BLaER1 treated with 17β-estradiol and CSF1 and Interleukin-3, amounts not matched to agents 10 nM and 100 nM (cell line): ENCODE measurements around the gene MIPOL1.
"Not testable (repeated sequence)": the region's sequence is repeated elsewhere in the genome, so short reads cannot be mapped to it uniquely, and the experiment has no call there.

Source experiments
- H3K27ac ChIP-seq, 11 experiments: shearing (Covaris generic); formaldehyde crosslinking; 2 replicates each; pipeline ENCODE4 v1.8.1; 2022
- H3K27me3 ChIP-seq, 11 experiments: shearing (Covaris generic); formaldehyde crosslinking; 2 replicates each; pipeline ENCODE4 v1.8.1; 2022
- H3K36me3 ChIP-seq, 11 experiments: shearing (Covaris generic); formaldehyde crosslinking; 2 replicates each; pipeline ENCODE4 v1.8.1; 2022
- H3K4me1 ChIP-seq, 10 experiments: shearing (Covaris generic); formaldehyde crosslinking; 2 replicates each; pipeline ENCODE4 v1.8.1; 2022
- H3K4me2 ChIP-seq, 11 experiments: shearing (Covaris generic); formaldehyde crosslinking; 2 replicates each; pipeline ENCODE4 v1.8.1; 2022
- H3K4me3 ChIP-seq, 10 experiments: shearing (Covaris generic); formaldehyde crosslinking; 2 replicates each; pipeline ENCODE4 v1.8.1; 2022
- H3K9ac ChIP-seq, 11 experiments: shearing (Covaris generic); formaldehyde crosslinking; 2 replicates each; pipeline ENCODE4 v1.8.1; 2022
- H3K9me3 ChIP-seq, 11 experiments: shearing (Covaris generic); formaldehyde crosslinking; replicated peaks in 1 of 11; 2 replicates each; pipeline ENCODE4 v1.8.1; 2022
- H4K20me1 ChIP-seq, 11 experiments: shearing (Covaris generic); formaldehyde crosslinking; 2 replicates each; pipeline ENCODE4 v1.8.1; 2022
- Cebpa-rat ChIP-seq, 11 experiments: shearing (Covaris generic); IDR thresholded peaks; 2 replicates each; pipeline ENCODE4 v1.8.1; 2022

MIPOL1 gene

GRCh38 chr14:37185670-37186069 lies 12.1 kb upstream of the MIPOL1 start:
- TF ChIP-seq Cebpa-rat (IDR thresholded peaks at IDR 0.05): no peak
- no peaks in the 10 kb centered on the region for H4K20me1 ChIP-seq
- H3K36me3 ChIP-seq: no peaks in the 10 kb centered on the region
- no peak overlapping the region for H3K4me2 ChIP-seq
- no peaks in the 10 kb centered on the region for H3K4me1 ChIP-seq
- H3K27ac ChIP-seq: no peak overlapping the region
- H3K4me3 ChIP-seq: no peak overlapping the region
- no peaks in the 10 kb centered on the region for H3K27me3 ChIP-seq
- no peak overlapping the region for H3K9ac ChIP-seq
- 0 out of 22 replicates have a peak, but pooled peaks cover 0 to 4% (median 0%) of the 10 kb centered on the region in 11 experiments for H3K9me3 ChIP-seq

DNA sequence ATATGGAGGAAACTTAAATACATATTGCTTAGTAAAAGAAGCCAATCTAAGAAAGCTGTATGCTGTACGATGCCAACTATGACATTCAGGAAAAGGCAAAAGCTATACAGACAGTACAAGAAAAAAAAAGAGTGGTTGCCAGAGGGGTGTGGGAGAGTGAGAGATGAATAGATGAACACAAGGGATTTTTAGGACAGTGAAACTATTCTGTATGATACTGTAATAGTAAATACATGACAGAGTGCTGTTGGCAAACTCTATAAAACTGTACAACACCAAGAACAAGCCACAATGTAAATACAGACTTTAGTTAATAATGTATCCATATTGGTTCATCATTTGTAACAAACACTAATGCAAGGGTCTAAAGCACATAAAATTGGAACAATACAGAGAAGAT lies 10.9 kb upstream of the MIPOL1 start:
- H3K4me3 ChIP-seq: no peak overlapping the region
- H3K9ac ChIP-seq: no peak overlapping the region
- 0 out of 22 replicates have a peak, but pooled peaks cover 0 to 4% (median 0%) of the 10 kb centered on the region in 11 experiments for H3K9me3 ChIP-seq
- no peaks in the 10 kb centered on the region for H3K4me1 ChIP-seq
- no peak overlapping the region for H3K27ac ChIP-seq
- no peaks in the 10 kb centered on the region for H3K27me3 ChIP-seq
- H4K20me1 ChIP-seq: no peaks in the 10 kb centered on the region
- TF ChIP-seq Cebpa-rat (IDR thresholded peaks at IDR 0.05): no peak
- H3K36me3 ChIP-seq: no peaks in the 10 kb centered on the region
- H3K4me2 ChIP-seq: no peak overlapping the region

DNA sequence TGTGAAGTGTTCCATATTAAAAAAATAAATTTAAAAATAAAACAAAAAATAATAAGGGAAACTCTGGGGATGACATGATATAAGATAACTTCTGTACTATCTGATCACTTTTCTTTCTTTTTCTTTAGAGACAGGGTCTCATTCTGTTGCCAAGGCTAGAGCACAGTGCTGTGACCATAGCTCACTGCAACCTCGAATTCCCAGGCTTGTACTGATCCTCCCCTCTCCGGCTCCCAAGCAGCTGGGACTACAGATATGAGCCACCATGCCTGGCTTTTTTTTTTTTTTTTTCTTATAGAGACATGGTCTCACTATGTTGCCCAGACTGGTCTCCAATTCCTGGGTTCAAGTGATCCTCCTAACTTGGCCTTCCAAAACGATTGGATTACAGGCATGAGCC lies 10.4 kb upstream of the MIPOL1 start:
- H3K9me3 ChIP-seq: 0 out of 22 replicates have a peak, but pooled peaks cover 0 to 4% (median 0%) of the 10 kb centered on the region in 11 experiments
- TF ChIP-seq Cebpa-rat (IDR thresholded peaks at IDR 0.05): no peak
- no peak overlapping the region for H3K4me2 ChIP-seq
- H3K4me3 ChIP-seq: no peak overlapping the region
- H3K27me3 ChIP-seq: no peaks in the 10 kb centered on the region
- no peak overlapping the region for H3K27ac ChIP-seq
- H3K36me3 ChIP-seq: no peaks in the 10 kb centered on the region
- no peaks in the 10 kb centered on the region for H3K4me1 ChIP-seq
- H3K9ac ChIP-seq: no peak overlapping the region
- H4K20me1 ChIP-seq: no peaks in the 10 kb centered on the region

DNA sequence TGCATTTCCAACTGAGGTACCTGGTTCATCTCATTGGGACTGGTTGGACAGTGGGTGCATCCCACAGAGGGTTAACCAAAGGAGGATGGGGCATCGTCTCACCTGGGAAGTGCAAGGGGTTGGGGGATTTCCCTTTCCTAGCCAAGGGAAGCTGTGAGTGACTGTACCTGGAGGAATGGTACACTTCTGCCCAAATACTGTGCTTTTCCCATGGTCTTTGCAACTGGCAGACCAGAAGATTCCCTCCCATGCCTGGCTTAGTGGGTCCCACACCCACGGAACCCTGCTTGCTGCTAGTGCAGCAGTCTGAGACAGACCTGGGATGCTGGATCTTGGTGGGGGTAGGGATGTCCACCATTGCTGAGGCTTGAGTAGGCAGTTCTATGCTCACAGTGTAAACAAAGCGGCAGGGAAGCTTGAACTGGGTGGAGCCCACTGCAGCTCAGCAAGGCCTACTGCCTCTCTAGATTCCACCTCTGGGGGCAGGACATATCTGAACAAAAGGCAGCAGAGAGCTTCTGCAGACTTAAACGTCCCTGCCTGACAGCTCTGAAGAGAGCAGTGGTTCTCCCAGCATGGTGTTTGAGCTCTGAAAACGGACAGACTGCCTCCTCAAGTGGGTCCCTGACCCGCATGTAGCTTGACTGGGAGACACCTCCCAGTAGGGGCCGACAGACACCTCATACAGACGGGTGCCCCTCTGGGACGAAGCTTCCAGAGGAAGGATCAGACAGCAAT lies 9.7 kb upstream of the MIPOL1 start:
- not testable (repeated sequence) for H3K4me2 ChIP-seq, H3K9ac ChIP-seq, H3K4me3 ChIP-seq, H3K9me3 ChIP-seq, H3K4me1 ChIP-seq, H4K20me1 ChIP-seq, H3K27me3 ChIP-seq, H3K36me3 ChIP-seq, H3K27ac ChIP-seq

GRCh38 chr14:37189733-37190132 lies 8.0 kb upstream of the MIPOL1 start:
- H3K36me3 ChIP-seq, H3K9me3 ChIP-seq, H3K4me2 ChIP-seq, H3K4me3 ChIP-seq, H3K27ac ChIP-seq, H4K20me1 ChIP-seq, H3K27me3 ChIP-seq, H3K4me1 ChIP-seq, H3K9ac ChIP-seq: not testable (repeated sequence)

DNA sequence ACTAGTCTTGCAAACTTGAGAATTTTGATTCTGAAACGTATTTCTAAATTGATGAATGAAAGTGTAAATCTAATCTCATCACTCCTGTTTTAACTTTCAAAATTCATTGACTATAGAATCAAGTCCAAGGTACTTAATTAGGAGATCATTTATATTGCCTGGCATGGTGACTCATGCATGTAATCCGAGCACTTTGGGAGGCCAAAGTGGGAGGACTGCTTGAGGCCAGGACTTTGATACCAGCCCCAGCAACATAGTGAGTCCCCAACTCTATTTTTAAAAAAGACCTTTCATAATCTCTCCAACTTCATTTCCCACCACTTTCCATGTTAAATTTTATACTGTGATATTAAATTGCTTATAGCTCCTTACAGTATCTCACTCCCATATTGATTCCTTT lies 3.0 kb upstream of the MIPOL1 start:
- H3K27me3 ChIP-seq: no peaks in the 10 kb centered on the region
- H3K9ac ChIP-seq: no peak overlapping the region
- peaks cover 0 to 10% (median 7%) of the 10 kb centered on the region in 11 experiments; a peak in 10 of 22 replicates for H3K9me3 ChIP-seq
- H3K36me3 ChIP-seq: no peaks in the 10 kb centered on the region
- H3K4me1 ChIP-seq: no peaks in the 10 kb centered on the region
- no peak for TF ChIP-seq Cebpa-rat (IDR thresholded peaks at IDR 0.05)
- H4K20me1 ChIP-seq: no peaks in the 10 kb centered on the region
- H3K4me2 ChIP-seq: no peak overlapping the region
- no peak overlapping the region for H3K27ac ChIP-seq
- no peak overlapping the region for H3K4me3 ChIP-seq

GRCh38 chr14:37195327-37195726 lies 2.4 kb upstream of the MIPOL1 start:
- no peak for TF ChIP-seq Cebpa-rat (IDR thresholded peaks at IDR 0.05)
- no peaks in the 10 kb centered on the region for H4K20me1 ChIP-seq
- no peak overlapping the region for H3K9ac ChIP-seq
- no peaks in the 10 kb centered on the region for H3K27me3 ChIP-seq
- no peak overlapping the region for H3K27ac ChIP-seq
- H3K4me1 ChIP-seq: no peaks in the 10 kb centered on the region
- H3K36me3 ChIP-seq: no peaks in the 10 kb centered on the region
- H3K9me3 ChIP-seq: peaks cover 0 to 10% (median 6%) of the 10 kb centered on the region in 11 experiments; a peak in 10 of 22 replicates
- no peak overlapping the region for H3K4me3 ChIP-seq
- H3K4me2 ChIP-seq: no peak overlapping the region

GRCh38 chr14:37196604-37197420 lies 925 bp upstream of the MIPOL1 start:
- H3K9ac ChIP-seq: no peak overlapping the region
- no peaks in the 10 kb centered on the region for H3K4me1 ChIP-seq
- H3K36me3 ChIP-seq: no peaks in the 10 kb centered on the region
- no peak overlapping the region for H3K27ac ChIP-seq
- H4K20me1 ChIP-seq: no peaks in the 10 kb centered on the region
- no peak for TF ChIP-seq Cebpa-rat (IDR thresholded peaks at IDR 0.05)
- H3K4me3 ChIP-seq: no peak overlapping the region
- no peak overlapping the region for H3K4me2 ChIP-seq
- H3K27me3 ChIP-seq: no peaks in the 10 kb centered on the region
- peaks cover 0 to 10% (median 6%) of the 10 kb centered on the region in 11 experiments; a peak in 10 of 22 replicates for H3K9me3 ChIP-seq

- Histone ChIP-seq H4K20me1 (no peaks in the 10 kb centered on the region), H3K27ac (no peak overlapping the region), H3K4me1 (0 out of 20 replicates have a peak, but pooled peaks cover 0 to under 1% (median 0%) of the 10 kb centered on the region in 10 experiments), H3K4me2 (no peak overlapping the region), H3K27me3 (no peaks in the 10 kb centered on the region), H3K4me3 (no peak overlapping the region), H3K36me3 (no peaks in the 10 kb centered on the region), H3K9me3 (peaks cover 0 to 10% (median 6%) of the 10 kb centered on the region in 11 experiments; a peak in 10 of 22 replicates), H3K9ac (no peak overlapping the region)
- no peak for TF ChIP-seq Cebpa-rat (IDR thresholded peaks at IDR 0.05)
These were observed 499 bp downstream of the MIPOL1 start for GRCh38 chr14:37198273-37198598.
